Neural cell (in vitro differentiated cells): Measurements from ENCODE around the gene STAC2. TPM values are rescaled to one million over a fixed set of nuclear protein-coding genes. Genes with fewer than 3 reads are reported as not detected.

Experiments
- H2AFZ ChIP-seq: fragments of 200-600, 300-800 bp; sonication (generic), shearing (Covaris generic); 2 replicates; pipeline ENCODE4 v1.6.0; 2014; ENCODE audit warnings: low read depth, mild to moderate bottlenecking, antibody characterized with exemption, low read length, moderate library complexity
- H3F3A ChIP-seq: fragments of 200-600 bp; shearing (Covaris generic); 2 replicates; pipeline ENCODE4 v1.6.1; 2016; ENCODE audit warnings: mild to moderate bottlenecking, moderate library complexity, mixed read lengths, antibody characterized with exemption, low read length; ENCODE audit not compliant: insufficient read depth, poor library complexity, severe bottlenecking
- H3K27ac ChIP-seq: fragments of 200-600, 300-800 bp; sonication (generic), shearing (Covaris generic); 2 replicates; pipeline ENCODE4 v1.5.1; 2014; ENCODE audit warnings: mild to moderate bottlenecking, low read length, moderate library complexity
- H3K27me3 ChIP-seq: fragments of 300-800, 200-600 bp; sonication (generic), shearing (Covaris generic); 2 replicates; pipeline ENCODE4 v1.6.0; 2014; ENCODE audit warnings: mild to moderate bottlenecking, low read depth, low read length, moderate library complexity; ENCODE audit not compliant: insufficient read depth
- H3K36me3 ChIP-seq: fragments of 300-800, 200-600 bp; sonication (generic), shearing (Covaris generic); 2 replicates; pipeline ENCODE4 v1.5.1; 2014; ENCODE audit warnings: mild to moderate bottlenecking, antibody characterized with exemption, low read length, moderate library complexity; ENCODE audit not compliant: insufficient read depth
- H3K4me2 ChIP-seq: fragments of 300-800, 200-600 bp; sonication (generic), shearing (Covaris generic); 2 replicates; pipeline ENCODE4 v1.6.0; 2014; ENCODE audit warnings: mild to moderate bottlenecking, low read length
- H3K4me3 ChIP-seq: fragments of 300-800, 200-600 bp; sonication (generic), shearing (Covaris generic); 2 replicates; pipeline ENCODE4 v1.5.1; 2014; ENCODE audit warnings: mild to moderate bottlenecking, low read length, moderate library complexity
- H3K79me2 ChIP-seq: fragments of 200-600 bp; shearing (Covaris generic); replicated peaks from 2 replicates; pipeline ENCODE4 v1.6.0; 2014; ENCODE audit warnings: mild to moderate bottlenecking, low read length, moderate library complexity; ENCODE audit not compliant: insufficient read depth
- H3K9ac ChIP-seq: fragments of 300-800, 200-600 bp; sonication (generic), shearing (Covaris generic); 2 replicates; pipeline ENCODE4 v1.6.1; 2016; ENCODE audit warnings: mild to moderate bottlenecking, low read length, mixed read lengths
- H3K9me2 ChIP-seq: fragments of 200-600 bp; shearing (Covaris generic); 2 replicates; pipeline ENCODE4 v1.6.1; 2016; ENCODE audit warnings: mild to moderate bottlenecking, low read length, mixed read lengths; ENCODE audit not compliant: insufficient read depth
- H3K9me3 ChIP-seq: fragments of 200-600, 300-800 bp; sonication (generic), shearing (Covaris generic); 2 replicates; pipeline ENCODE4 v1.6.1; 2016; ENCODE audit warnings: mild to moderate bottlenecking, mixed run types, low read length, moderate library complexity, mixed read lengths
- H4K20me1 ChIP-seq: fragments of 200-600 bp; shearing (Covaris generic); 2 replicates; pipeline ENCODE4 v1.6.1; 2016; ENCODE audit warnings: mild to moderate bottlenecking, mixed run types; ENCODE audit not compliant: insufficient read depth
- CTCF ChIP-seq: fragments of 450-650 bp; IDR thresholded peaks from 2 replicates; pipeline ENCODE4 v1.5.1; 2014; ENCODE audit warnings: antibody characterized with exemption, mild to moderate bottlenecking, moderate library complexity; ENCODE audit not compliant: poor library complexity, severe bottlenecking
- EZH2 ChIP-seq: fragments of 200-600, 300-800 bp; shearing (Covaris generic), sonication (generic); IDR thresholded peaks from 2 replicates; pipeline ENCODE4 v1.6.1; 2014; ENCODE audit warnings: antibody characterized with exemption, low read length, borderline replicate concordance, mild to moderate bottlenecking; ENCODE audit not compliant: insufficient read depth, poor library complexity, severe bottlenecking
- RAD21 ChIP-seq: fragments of 450-650 bp; conservative IDR thresholded peaks from 2 replicates; pipeline ENCODE4 v1.6.1; 2014; ENCODE audit warnings: antibody characterized with exemption, mild to moderate bottlenecking, moderate library complexity
- REST ChIP-seq: IDR thresholded peaks from 2 replicates; pipeline ENCODE4 v1.6.1; 2012; ENCODE audit warnings: borderline replicate concordance
- SMC3 ChIP-seq: fragments of 450-650 bp; conservative IDR thresholded peaks from 2 replicates; pipeline ENCODE4 v1.6.1; 2014; ENCODE audit warnings: antibody characterized with exemption, mild to moderate bottlenecking, moderate library complexity; ENCODE audit not compliant: poor library complexity
- TAF1 ChIP-seq: IDR thresholded peaks from 2 replicates; pipeline ENCODE4 v1.6.1; 2012; ENCODE audit warnings: low read depth
- polyA plus RNA-seq: library from polyadenylated mRNA; depleted of rRNA; stranded (reverse); fragments of >200 nt; gene quantifications from 2 replicates; pipeline ENCODE4 v1.2.3, GENCODE V29; 2014

The STAC2 gene
- polyA plus RNA-seq, 1 donor from 2014 or later: not detected

- Histone ChIP-seq H2AFZ (no peak overlapping the region), H3K27me3 (no peaks in the 10 kb centered on the region), H3K9ac (no peak overlapping the region), H3K79me2 (no peaks in the 10 kb centered on the region), H3K9me3 (no peaks in the 10 kb centered on the region), H3K9me2 (no peaks in the 10 kb centered on the region), H3K4me3 (no peak overlapping the region), H3K27ac (no peak overlapping the region), H3K36me3 (peaks cover 10% of the 10 kb centered on the region), H3K4me2 (no peak overlapping the region), H4K20me1 (no peaks in the 10 kb centered on the region), H3F3A (no peaks in the 10 kb centered on the region)
- TF ChIP-seq REST: no peak
- no peak for TF ChIP-seq EZH2
- no peak for TF ChIP-seq CTCF
- TF ChIP-seq SMC3: no peak
Measured at GRCh38 chr17:39178536-39178935, 47.2 kb downstream of the STAC2 start.

DNA sequence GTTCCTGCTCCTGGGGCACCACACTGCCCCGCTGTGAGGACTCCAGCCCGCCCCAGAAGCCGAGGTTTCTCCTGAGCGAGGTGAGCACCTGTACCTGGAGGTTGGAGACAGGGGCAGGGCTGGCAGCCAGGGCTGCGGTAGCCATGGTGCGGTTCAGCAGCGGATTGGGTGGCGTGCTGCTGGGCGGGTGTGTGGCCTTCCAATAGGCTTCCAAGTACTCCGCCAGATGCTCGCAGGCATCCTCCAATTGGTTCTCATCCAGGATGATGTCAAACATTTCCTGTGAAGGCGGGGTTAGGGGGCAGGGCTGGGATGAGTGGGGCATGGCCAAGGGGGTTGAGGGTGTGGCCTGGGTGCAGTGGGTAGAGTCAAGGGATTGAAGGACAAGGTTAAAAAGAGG lies 48.5 kb downstream of the STAC2 start:
- Histone ChIP-seq H3K27ac (no peak overlapping the region), H3K9me3 (no peaks in the 10 kb centered on the region), H3K9me2 (no peaks in the 10 kb centered on the region), H4K20me1 (no peaks in the 10 kb centered on the region), H2AFZ (no peak overlapping the region), H3F3A (no peaks in the 10 kb centered on the region), H3K79me2 (no peaks in the 10 kb centered on the region), H3K9ac (no peak overlapping the region), H3K4me3 (no peak overlapping the region), H3K27me3 (no peaks in the 10 kb centered on the region), H3K4me2 (no peak overlapping the region), H3K36me3 (peaks cover 10% of the 10 kb centered on the region)
- TF ChIP-seq TAF1: no peak
- TF ChIP-seq RAD21: no peak
- TF ChIP-seq CTCF: no peak
- TF ChIP-seq EZH2: no peak
- TF ChIP-seq SMC3: no peak
- TF ChIP-seq REST: no peak
